Mesothelial cell of epicardium (in vitro differentiated cells): ENCODE data around the gene ERV3-1. TPM values are rescaled to one million over a fixed set of nuclear protein-coding genes. Genes with fewer than 3 reads are reported as not detected.
"Not testable (repeated sequence)": the region's sequence is repeated elsewhere in the genome, so short reads cannot be mapped to it uniquely, and the experiment has no call there.

Experiments
- DNase-seq, 2 experiments: peaks; one replicate each; pipeline ENCODE4 v3.0.0; 2021; ENCODE audit warnings: low spot score in 2 of 2; ENCODE audit not compliant: unreplicated experiment in 2 of 2
- H3K27ac Mint-ChIP-seq: 2 replicates; pipeline ENCODE4 v1.8.0; 2021; ENCODE audit warnings: mixed read lengths
- H3K27me3 Mint-ChIP-seq: 2 replicates; pipeline ENCODE4 v1.8.0; 2021; ENCODE audit warnings: low read depth, mixed read lengths
- H3K36me3 Mint-ChIP-seq: 2 replicates; pipeline ENCODE4 v1.8.0; 2021; ENCODE audit warnings: mixed read lengths
- H3K4me1 Mint-ChIP-seq: 2 replicates; pipeline ENCODE4 v1.8.0; 2021; ENCODE audit warnings: mixed read lengths
- H3K4me3 Mint-ChIP-seq: 2 replicates; pipeline ENCODE4 v1.8.0; 2021; ENCODE audit warnings: mild to moderate bottlenecking, moderate library complexity, mixed read lengths
- H3K9me3 Mint-ChIP-seq: 2 replicates; pipeline ENCODE4 v1.8.0; 2021; ENCODE audit warnings: mixed read lengths
- total RNA-seq: library from RNA; stranded (reverse); gene quantifications from 3 replicates; pipeline ENCODE4 v1.2.1, GENCODE V29; 2021
- TF ChIP-seq, protein P1 (sequence below): fragments of 200-600 bp; sonication (generic); IDR thresholded peaks from one replicate; pipeline ENCODE4 v1.5.0; 2021; ENCODE audit warnings: antibody characterized with exemption; ENCODE audit not compliant: unreplicated experiment

Gene ERV3-1
- total RNA-seq, 1 donor from 2014 or later: 57.6 TPM

DNA sequence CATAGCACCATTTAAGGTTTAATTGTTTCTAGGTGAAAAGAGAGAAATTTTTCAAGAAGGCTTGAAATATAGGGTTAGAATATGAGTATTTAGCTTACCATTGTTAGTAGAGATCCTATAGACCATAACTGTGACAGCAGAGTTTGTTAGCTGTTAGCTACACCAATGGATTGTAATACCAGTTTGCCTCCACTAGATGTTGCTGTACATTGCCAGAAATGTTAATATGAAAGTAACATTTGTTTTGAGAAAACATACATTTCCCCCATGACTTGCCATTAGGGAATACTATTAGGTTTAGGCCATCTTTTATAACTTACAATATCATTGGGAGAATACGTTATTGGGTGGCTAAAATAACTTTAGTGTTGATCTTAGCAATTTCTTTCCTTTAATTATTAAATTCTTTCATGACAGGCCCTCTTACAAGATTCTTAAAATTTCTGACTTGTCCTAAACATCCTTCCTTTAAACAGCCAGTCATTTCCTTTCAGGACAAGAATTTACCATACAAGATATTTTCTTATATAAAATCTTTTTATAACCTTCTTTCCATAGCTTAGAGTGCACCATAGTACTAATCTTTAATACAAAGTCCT, 55.1 kb downstream of the ERV3-1 start:
- no peak overlapping the region for H3K27ac Mint-ChIP-seq
- DNase-seq: no peak
- H3K4me1 Mint-ChIP-seq: peaks cover 11% of the 10 kb centered on the region
- H3K27me3 Mint-ChIP-seq: peaks cover 30% of the 10 kb centered on the region
- H3K9me3 Mint-ChIP-seq: peaks cover 7% of the 10 kb centered on the region
- no peaks in the 10 kb centered on the region for H3K36me3 Mint-ChIP-seq
- no peak overlapping the region for H3K4me3 Mint-ChIP-seq
- TF ChIP-seq, protein P1, sequence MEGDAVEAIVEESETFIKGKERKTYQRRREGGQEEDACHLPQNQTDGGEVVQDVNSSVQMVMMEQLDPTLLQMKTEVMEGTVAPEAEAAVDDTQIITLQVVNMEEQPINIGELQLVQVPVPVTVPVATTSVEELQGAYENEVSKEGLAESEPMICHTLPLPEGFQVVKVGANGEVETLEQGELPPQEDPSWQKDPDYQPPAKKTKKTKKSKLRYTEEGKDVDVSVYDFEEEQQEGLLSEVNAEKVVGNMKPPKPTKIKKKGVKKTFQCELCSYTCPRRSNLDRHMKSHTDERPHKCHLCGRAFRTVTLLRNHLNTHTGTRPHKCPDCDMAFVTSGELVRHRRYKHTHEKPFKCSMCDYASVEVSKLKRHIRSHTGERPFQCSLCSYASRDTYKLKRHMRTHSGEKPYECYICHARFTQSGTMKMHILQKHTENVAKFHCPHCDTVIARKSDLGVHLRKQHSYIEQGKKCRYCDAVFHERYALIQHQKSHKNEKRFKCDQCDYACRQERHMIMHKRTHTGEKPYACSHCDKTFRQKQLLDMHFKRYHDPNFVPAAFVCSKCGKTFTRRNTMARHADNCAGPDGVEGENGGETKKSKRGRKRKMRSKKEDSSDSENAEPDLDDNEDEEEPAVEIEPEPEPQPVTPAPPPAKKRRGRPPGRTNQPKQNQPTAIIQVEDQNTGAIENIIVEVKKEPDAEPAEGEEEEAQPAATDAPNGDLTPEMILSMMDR: peak; percentile 66

DNA sequence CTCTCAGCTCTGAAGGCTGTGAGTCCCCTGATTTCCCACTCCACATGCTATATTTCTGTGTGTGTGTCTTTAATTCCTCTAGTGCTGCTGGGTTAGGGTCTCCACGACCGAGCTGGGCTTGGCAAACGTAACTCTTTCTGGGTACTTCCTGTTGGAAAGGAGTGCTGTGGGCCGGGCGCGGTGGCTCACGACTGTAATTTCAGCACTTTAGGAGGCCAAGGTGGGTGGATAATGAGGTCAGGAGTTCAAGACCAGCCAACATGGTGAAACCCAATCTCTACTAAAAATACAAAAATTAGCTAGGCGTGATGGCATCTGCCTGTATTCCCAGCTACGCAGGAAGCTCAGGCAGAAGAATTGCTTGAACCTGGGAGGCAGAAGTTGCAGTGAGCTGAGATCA, 55.8 kb downstream of the ERV3-1 start:
- not testable (repeated sequence) for H3K4me3 Mint-ChIP-seq, H3K27ac Mint-ChIP-seq, H3K36me3 Mint-ChIP-seq, H3K9me3 Mint-ChIP-seq, DNase-seq
- H3K4me1 Mint-ChIP-seq: peaks cover 11% of the 10 kb centered on the region
- H3K27me3 Mint-ChIP-seq: peaks cover 37% of the 10 kb centered on the region

DNA sequence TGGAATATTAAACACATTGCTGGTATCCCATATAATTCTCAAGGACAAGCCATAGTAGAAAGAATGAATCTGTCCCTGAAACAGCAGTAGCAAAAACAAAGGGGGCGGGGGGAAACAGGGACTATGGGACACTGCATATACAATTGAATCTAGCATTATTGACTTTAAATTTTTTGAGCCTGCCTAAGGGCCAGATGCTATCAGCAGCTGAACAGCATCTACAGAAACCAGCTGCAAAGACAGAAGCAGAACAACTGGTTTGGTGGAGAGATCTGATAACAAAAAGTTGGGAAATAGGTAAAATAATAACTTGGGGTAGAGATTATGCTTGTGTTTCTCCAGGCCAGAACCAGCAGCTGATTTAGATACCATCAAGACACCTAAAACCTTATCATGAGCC, 57.7 kb downstream of the ERV3-1 start:
- DNase-seq, H3K9me3 Mint-ChIP-seq, H3K27ac Mint-ChIP-seq, H3K36me3 Mint-ChIP-seq, H3K4me3 Mint-ChIP-seq: not testable (repeated sequence)
- H3K4me1 Mint-ChIP-seq: peaks cover 11% of the 10 kb centered on the region
- H3K27me3 Mint-ChIP-seq: peaks cover 44% of the 10 kb centered on the region

DNA sequence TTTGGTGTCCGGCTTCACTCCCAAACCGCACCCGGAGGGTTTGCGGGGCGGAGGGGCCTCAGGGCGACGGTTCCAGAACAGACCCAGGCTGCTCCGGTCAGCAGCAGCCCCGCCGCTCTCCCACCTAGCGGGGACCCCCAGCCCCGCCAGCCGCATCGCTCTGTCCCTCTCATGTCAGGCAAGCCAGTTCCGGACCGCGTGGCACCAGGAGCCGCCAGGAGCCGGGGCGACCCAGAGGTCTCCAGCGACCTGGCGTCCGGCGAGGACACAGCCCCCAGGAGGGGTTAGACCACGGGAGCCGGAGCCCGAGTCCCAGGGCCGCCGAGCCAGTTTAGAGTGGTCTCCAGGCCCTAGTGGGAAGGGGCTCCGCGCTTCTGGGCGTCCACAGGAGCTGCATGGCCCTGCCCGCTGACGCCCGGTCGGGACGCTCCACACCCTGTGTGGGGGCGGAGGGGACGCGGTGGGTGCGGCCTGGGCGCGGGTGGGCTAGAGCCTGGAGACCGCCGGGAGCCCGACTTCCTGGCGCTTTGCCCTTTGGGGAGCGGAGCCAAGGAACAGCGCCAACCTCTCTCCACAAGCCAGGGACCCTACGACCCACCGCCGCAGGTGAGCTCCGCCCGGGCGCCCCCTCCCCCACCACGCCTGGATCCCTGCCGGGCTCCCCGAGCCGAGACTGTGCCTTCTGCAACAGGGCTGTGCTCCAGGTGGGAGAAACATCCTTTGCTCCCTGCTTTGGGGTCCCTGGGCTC, 59.1 kb downstream of the ERV3-1 start:
- peaks cover 11% of the 10 kb centered on the region for H3K4me1 Mint-ChIP-seq
- H3K9me3 Mint-ChIP-seq: no peaks in the 10 kb centered on the region
- peaks cover 44% of the 10 kb centered on the region for H3K27me3 Mint-ChIP-seq
- H3K4me3 Mint-ChIP-seq: peak overlapping the region; percentile 60
- TF ChIP-seq, protein P1: no peak
- H3K27ac Mint-ChIP-seq: no peak overlapping the region
- H3K36me3 Mint-ChIP-seq: no peaks in the 10 kb centered on the region
- peak in 1 of 2 experiments; percentile 43 for DNase-seq

DNA sequence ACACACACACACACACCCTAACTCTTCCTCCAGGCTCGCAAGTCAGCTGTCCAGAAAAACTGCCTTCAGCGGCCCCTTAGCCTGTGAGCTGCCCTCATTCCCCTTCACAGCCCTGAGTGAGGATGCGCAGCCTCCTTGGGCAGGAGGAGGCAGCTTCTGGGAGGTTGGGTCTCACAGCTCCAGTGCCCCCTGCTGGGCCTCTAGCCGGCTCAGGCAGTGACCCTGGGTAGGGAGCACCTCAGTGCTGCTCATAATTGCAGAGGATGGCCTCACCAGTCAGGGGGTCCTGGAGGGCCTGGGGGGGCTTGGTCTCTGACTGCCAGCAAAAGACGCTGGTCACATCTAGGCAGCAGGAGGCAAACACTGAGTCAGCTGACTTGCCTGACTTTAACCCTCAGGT, 59.7 kb downstream of the ERV3-1 start:
- no peaks in the 10 kb centered on the region for H3K36me3 Mint-ChIP-seq
- H3K27ac Mint-ChIP-seq: no peak overlapping the region
- peak overlapping the region; percentile 60 for H3K4me3 Mint-ChIP-seq
- H3K4me1 Mint-ChIP-seq: peaks cover 11% of the 10 kb centered on the region
- DNase-seq: no peak
- peaks cover 44% of the 10 kb centered on the region for H3K27me3 Mint-ChIP-seq
- H3K9me3 Mint-ChIP-seq: no peaks in the 10 kb centered on the region
- TF ChIP-seq, protein P1: no peak

DNA sequence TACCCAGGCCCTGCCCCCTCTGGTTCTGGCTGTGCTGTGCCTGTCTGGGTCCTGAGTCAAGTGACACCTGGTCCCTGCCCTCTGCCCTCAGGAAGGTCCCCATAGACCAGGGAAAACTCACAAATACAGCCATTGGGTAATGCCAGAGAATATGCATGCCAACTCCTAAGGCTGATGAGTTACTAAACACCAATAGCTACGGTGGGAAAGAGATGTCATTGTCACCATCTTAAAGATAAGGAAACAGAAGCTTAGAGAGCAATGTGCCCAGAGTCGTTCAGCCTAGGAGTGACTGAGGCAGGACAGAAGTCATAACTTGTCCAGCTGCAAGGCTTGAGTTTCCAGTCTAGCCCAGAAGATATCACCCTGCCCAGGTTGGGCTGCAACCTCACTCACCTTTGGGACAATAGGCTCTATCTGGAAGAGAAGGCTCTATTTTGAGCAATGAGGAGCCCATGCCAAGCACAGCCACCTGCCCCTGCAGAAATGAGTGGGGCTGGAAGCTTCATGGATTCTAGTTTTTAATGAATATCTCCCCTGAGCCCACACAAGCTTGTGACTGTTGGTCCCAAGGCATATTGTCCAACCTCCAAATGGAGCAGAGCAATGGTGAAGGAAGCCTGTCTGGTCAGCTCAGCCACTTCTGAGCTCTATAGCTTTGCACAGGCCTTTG, 60.8 kb downstream of the ERV3-1 start:
- Mint-ChIP-seq H3K9me3 (no peaks in the 10 kb centered on the region), H3K27me3 (peaks cover 44% of the 10 kb centered on the region), H3K4me1 (peaks cover 11% of the 10 kb centered on the region), H3K27ac (no peak overlapping the region), H3K4me3 (no peak overlapping the region), H3K36me3 (no peaks in the 10 kb centered on the region)
- TF ChIP-seq, protein P1: no peak
- DNase-seq: no peak

DNA sequence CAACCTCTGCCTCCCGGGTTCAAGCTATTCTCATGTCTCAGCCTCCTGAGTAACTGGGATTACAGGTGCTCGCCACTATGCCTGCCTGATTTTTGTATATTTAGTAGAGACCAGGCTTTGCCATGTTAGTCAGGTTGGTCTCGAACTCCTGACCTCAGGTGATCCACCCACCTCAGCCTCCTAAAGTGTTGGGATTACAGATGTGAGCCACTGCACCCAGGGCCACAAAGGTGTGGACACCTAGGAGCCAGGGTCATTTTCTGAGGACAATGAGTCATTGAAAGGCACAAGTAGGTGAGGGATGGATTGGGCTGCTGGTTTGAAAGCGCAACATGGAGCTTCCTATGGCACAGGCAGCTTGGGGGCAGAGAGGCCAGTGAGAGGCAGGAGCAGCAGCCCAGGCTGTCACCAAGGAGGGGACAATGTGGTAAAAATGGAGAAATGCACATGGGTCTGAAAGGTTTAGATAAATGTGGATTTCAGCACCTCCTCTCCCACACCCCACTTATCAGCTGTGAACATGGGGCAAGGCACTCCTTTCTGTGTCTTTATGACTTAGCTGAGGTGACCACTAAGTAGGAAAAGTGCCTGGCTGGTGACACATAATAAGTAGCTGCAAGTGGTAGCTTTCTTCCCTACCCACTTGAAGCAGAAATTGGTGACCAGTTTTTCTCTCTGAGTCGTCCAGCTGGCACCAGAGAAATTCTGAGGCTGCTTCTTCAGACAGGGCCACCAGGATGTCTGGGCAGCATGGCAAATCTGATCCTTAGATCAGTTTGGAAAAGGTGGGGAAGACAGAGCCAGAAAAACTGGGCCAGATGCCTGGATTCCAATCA, 61.6 kb downstream of the ERV3-1 start:
- H3K36me3 Mint-ChIP-seq, H3K27ac Mint-ChIP-seq, H3K4me3 Mint-ChIP-seq, H3K9me3 Mint-ChIP-seq, DNase-seq: not testable (repeated sequence)
- peaks cover 11% of the 10 kb centered on the region for H3K4me1 Mint-ChIP-seq
- peaks cover 42% of the 10 kb centered on the region for H3K27me3 Mint-ChIP-seq
